ENCODE measurements around the gene RNF34.

DNA sequence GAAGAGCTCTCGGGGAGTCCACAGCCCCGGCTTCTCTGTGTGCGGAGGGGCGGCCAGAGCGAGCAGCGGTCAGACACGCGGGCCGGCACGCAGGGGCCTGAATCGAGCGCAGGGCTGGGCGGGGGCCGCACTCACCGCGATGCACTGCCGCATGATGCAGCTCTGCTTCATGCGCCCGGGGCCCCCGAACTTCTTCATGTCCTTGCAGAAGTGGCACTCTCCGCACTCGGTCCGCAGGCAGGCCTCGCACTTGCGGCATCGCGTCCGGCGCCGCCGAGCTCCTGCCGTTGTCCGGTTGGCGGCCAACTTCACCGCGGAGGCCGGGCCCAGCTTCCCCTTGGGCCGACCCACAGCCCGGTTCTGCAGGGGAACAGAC is 53.1 kb downstream of the RNF34 start:
- TF ChIP-seq, protein P1, sequence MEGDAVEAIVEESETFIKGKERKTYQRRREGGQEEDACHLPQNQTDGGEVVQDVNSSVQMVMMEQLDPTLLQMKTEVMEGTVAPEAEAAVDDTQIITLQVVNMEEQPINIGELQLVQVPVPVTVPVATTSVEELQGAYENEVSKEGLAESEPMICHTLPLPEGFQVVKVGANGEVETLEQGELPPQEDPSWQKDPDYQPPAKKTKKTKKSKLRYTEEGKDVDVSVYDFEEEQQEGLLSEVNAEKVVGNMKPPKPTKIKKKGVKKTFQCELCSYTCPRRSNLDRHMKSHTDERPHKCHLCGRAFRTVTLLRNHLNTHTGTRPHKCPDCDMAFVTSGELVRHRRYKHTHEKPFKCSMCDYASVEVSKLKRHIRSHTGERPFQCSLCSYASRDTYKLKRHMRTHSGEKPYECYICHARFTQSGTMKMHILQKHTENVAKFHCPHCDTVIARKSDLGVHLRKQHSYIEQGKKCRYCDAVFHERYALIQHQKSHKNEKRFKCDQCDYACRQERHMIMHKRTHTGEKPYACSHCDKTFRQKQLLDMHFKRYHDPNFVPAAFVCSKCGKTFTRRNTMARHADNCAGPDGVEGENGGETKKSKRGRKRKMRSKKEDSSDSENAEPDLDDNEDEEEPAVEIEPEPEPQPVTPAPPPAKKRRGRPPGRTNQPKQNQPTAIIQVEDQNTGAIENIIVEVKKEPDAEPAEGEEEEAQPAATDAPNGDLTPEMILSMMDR (IDR thresholded peaks at IDR 0.05) = no peak
- no peak for TF ChIP-seq POLR2AphosphoS5 (IDR thresholded peaks at IDR 0.05)
- TF ChIP-seq POLR2A (IDR thresholded peaks at IDR 0.05) = no peak
